Testis (tissue), 2 donors: ENCODE measurements around the gene PIK3R2.

Experiments used
- POLR2A ChIP-seq: fragments of 450-650 bp; IDR thresholded peaks from one replicate; pipeline ENCODE4 v1.6.1; 2017; ENCODE audit warnings: antibody characterized with exemption, mild to moderate bottlenecking, moderate library complexity
- TF ChIP-seq, protein P1 (sequence below), 3 experiments: fragments of 450-650 bp in 2 of 3; fragments of 200-600 bp in 1 of 3; sonication (generic) in 1 of 3; IDR thresholded peaks; one replicate each; pipeline ENCODE4 v1.5.1; 2016 to 2019; ENCODE audit warnings: antibody characterized with exemption in 3 of 3, mild to moderate bottlenecking in 2 of 3, moderate library complexity in 1 of 3

- TF ChIP-seq POLR2A, result no peak
- TF ChIP-seq, protein P1, sequence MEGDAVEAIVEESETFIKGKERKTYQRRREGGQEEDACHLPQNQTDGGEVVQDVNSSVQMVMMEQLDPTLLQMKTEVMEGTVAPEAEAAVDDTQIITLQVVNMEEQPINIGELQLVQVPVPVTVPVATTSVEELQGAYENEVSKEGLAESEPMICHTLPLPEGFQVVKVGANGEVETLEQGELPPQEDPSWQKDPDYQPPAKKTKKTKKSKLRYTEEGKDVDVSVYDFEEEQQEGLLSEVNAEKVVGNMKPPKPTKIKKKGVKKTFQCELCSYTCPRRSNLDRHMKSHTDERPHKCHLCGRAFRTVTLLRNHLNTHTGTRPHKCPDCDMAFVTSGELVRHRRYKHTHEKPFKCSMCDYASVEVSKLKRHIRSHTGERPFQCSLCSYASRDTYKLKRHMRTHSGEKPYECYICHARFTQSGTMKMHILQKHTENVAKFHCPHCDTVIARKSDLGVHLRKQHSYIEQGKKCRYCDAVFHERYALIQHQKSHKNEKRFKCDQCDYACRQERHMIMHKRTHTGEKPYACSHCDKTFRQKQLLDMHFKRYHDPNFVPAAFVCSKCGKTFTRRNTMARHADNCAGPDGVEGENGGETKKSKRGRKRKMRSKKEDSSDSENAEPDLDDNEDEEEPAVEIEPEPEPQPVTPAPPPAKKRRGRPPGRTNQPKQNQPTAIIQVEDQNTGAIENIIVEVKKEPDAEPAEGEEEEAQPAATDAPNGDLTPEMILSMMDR (IDR thresholded peaks at IDR 0.05), result no peak
These were observed 29.8 kb upstream of the PIK3R2 start for GRCh38 chr19:18122860-18123795.
